Measurements from ENCODE around the gene DNAJC5. TPM values are rescaled to one million over a fixed set of nuclear protein-coding genes. Genes with fewer than 3 reads are reported as not detected.

DNAJC5 gene
- total and polyA plus RNA-seq, 2 donors (not counting 3 experiments of a cell fraction or from before 2014, with no cell fraction given), result 44.7 to 60.3 TPM

DNA sequence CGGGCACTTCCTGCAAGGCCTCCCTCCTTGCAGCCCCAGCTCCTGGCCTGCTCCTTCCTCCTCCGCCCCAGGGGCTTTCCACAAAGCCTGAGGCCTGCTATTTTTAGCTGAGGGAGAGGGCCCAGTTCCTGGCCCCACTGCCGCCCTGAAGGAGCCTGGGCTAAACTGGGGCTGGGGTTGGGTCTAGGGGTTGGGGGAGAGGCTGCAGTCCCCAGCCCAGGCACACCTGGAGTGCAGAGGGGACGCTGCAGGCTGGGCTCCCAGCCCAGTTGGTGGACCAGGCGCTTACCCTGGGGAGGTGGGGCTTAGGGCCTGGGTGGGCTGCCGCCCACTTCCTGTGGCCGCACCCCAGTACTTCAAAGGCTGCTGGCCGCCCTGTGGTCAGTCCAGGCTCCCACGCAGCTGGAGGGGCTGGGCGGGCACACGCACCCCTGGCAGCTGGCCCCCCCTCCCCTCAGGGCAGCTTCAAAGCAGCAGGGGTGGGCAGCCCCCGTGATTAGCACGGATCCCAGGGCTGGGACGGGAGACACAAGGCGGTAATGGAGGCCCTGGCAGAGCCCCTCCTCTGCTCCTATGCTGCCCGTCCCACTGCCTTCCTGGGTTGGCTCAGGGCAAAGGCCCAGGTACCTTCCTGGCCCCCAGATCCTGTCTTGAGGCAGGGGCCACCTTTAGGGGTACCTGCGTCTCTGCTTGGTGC, 40.7 kb upstream of the DNAJC5 start:
- Histone ChIP-seq H2AFZ (ENCODE audit: low read depth, low read length) (peak overlapping the region; percentile 3), H3K27me3 (ENCODE audit: control insufficient read depth in 2 of 2, insufficient read depth in 2 of 2, low read length in 2 of 2) (peaks cover 0 to 5% of the 10 kb centered on the region in 2 experiments), H4K20me1 (replicated peaks; ENCODE audit: control insufficient read depth, extremely low read depth, insufficient read depth, low read length) (no peaks in the 10 kb centered on the region), H3K9me1 (replicated peaks; ENCODE audit: control insufficient read depth, extremely low read depth, insufficient read depth, low read length) (no peaks in the 10 kb centered on the region), H3K4me3 (replicated peaks in 1 of 3; ENCODE audit: insufficient read depth in 1 of 3, low read depth in 1 of 3, low read length in 3 of 3) (no peak overlapping the region), H3K36me3 (ENCODE audit: control insufficient read depth in 2 of 2, extremely low read depth in 1 of 2, insufficient read depth in 2 of 2, low read length in 2 of 2) (no peaks in the 10 kb centered on the region), H3K27ac (ENCODE audit: insufficient read depth, low read depth, low read length) (no peak overlapping the region), H3K79me2 (ENCODE audit: control insufficient read depth, insufficient read depth, low read length) (no peaks in the 10 kb centered on the region), H3K9me3 (replicated peaks; ENCODE audit: control insufficient read depth, insufficient read depth, low read length) (no peaks in the 10 kb centered on the region), H3K4me2 (ENCODE audit: insufficient read depth, low read length) (no peak overlapping the region), H3K9ac (replicated peaks; ENCODE audit: extremely low read depth, insufficient read depth, low read length) (no peak overlapping the region), H3K4me1 (ENCODE audit: control insufficient read depth, extremely low read depth, insufficient read depth, low read length) (peaks cover 21% of the 10 kb centered on the region)
- CTCF ChIA-PET, result interaction anchor here (1.1 to 3.4 kb wide), 2 partner anchors 10 to 68 kb away, joined by 3 to 12 read pairs; no protein-coding TSS in a partner anchor
- FAIRE-seq (no peak), DNase-seq (ENCODE audit: low read depth, low spot score) (no peak)
- no peak for TF ChIP-seq EZH2 (IDR thresholded peaks at IDR 0.05; ENCODE audit: borderline replicate concordance, low read depth, low read length, severe bottlenecking)
- TF ChIP-seq MYC (IDR thresholded peaks at IDR 0.05; ENCODE audit: low read depth, low read length), result no peak
- no peak for TF ChIP-seq POLR2A (IDR thresholded peaks at IDR 0.05; ENCODE audit: low read depth, low read length)
- TF ChIP-seq POLR2AphosphoS5 (IDR thresholded peaks at IDR 0.05; ENCODE audit: insufficient read depth, low read depth, low read length), result no peak
- TF ChIP-seq JUN (IDR thresholded peaks at IDR 0.05; ENCODE audit: borderline replicate concordance, insufficient read depth, insufficient read length, low read depth), result no peak
- TF ChIP-seq, protein P1, sequence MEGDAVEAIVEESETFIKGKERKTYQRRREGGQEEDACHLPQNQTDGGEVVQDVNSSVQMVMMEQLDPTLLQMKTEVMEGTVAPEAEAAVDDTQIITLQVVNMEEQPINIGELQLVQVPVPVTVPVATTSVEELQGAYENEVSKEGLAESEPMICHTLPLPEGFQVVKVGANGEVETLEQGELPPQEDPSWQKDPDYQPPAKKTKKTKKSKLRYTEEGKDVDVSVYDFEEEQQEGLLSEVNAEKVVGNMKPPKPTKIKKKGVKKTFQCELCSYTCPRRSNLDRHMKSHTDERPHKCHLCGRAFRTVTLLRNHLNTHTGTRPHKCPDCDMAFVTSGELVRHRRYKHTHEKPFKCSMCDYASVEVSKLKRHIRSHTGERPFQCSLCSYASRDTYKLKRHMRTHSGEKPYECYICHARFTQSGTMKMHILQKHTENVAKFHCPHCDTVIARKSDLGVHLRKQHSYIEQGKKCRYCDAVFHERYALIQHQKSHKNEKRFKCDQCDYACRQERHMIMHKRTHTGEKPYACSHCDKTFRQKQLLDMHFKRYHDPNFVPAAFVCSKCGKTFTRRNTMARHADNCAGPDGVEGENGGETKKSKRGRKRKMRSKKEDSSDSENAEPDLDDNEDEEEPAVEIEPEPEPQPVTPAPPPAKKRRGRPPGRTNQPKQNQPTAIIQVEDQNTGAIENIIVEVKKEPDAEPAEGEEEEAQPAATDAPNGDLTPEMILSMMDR (IDR thresholded peaks at IDR 0.05; ENCODE audit: extremely low read depth in 1 of 2, insufficient read depth in 1 of 2, low read depth in 1 of 2, low read length in 2 of 2), result no peak
- TF ChIP-seq, protein P2, sequence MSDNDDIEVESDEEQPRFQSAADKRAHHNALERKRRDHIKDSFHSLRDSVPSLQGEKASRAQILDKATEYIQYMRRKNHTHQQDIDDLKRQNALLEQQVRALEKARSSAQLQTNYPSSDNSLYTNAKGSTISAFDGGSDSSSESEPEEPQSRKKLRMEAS (IDR thresholded peaks at IDR 0.05; ENCODE audit: insufficient read depth, insufficient read length), result no peak
- no peak for TF ChIP-seq FOS (IDR thresholded peaks at IDR 0.05; ENCODE audit: borderline replicate concordance, insufficient read depth, low read length)
- no peak for TF ChIP-seq GATA2 (IDR thresholded peaks at IDR 0.05; ENCODE audit: insufficient read depth, insufficient read length, low read depth, low read length)
- BruUV-seq (replicated peaks), result no TSS peak
- intact Hi-C loops (cut with micrococcal nuclease) (no loop called here), dilution Hi-C loops (cut with MboI; ENCODE audit: extremely low pct_ligation_motif_present, low sequenced_read_pairs) (no loop called here)
- POLR2A ChIA-PET, result no interaction called here
